HuH-7 (cell line): Measurements from ENCODE around the gene CDC20.
"Not testable (repeated sequence)": the region's sequence is repeated elsewhere in the genome, so short reads cannot be mapped to it uniquely, and the experiment has no call there.

Source experiments
- DNase-seq: peaks from one replicate; pipeline ENCODE4 v3.0.0; 2011; ENCODE audit warnings: low spot score

Gene CDC20

GRCh38 chr1:43383449-43383848 lies 24.7 kb downstream of the CDC20 start:
- no peak for DNase-seq

DNA sequence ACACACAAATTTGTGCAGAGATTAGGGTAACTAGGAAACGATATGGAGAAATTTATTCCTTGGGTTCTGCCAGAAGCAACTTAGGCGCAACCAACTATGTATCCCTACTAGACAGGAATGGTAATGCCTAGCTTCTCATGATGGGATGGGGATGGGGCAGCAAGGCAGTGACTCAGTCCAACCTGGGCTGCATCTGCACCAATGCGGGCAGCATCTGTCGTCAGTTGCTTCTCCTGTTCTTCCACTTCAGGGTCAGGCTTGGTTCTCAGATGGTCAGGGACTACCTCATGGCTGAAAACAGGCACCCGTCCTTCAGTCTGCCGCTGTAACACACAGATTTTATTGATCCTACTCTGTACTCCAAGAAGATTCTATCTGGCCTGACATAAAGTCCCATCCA lies 27.9 kb downstream of the CDC20 start:
- no peak for DNase-seq

DNA sequence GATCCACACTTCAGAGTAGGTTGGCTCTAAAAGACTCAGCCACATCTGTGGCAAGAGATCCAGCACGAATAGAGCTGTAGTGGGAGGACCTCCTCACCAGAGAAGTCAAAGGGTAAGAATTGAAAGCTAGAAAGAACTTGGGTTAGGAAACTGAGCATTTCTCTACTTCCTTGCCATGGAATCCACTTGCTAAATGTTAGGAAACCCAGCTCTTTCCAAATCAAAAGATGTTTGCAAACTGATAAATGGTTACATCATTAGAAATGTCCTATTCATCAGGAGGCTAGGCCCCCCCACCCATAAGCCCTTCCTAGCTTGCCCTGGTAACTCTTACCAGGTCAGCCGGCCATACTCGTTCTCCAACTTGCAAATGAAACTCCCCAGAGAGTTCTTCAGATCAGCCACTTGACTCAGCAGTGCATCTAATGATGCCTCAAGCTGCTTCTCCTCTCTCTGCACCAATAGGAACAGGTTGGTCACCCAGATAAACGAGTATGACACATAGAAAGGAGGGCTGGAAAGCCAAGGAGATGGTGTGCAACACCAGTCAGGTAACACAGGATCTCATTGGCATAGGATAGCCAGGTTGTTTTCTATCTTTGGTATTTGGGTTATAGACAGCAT lies 29.3 kb downstream of the CDC20 start:
- no peak for DNase-seq

- DNase-seq = no peak
Observed at GRCh38 chr1:43388613-43389012, 29.8 kb downstream of the CDC20 start.

GRCh38 chr1:43389326-43390313 lies 30.8 kb downstream of the CDC20 start, which contains the start of the genes MED8 and SZT2:
Gene MED8 (minus strand): TSS chr1:43389800. CDS start chr1:43389764, 36 bp downstream.
Gene SZT2 (plus strand): TSS chr1:43389899. CDS start chr1:43389969, 70 bp downstream.
- peak; percentile 96 for DNase-seq

DNA sequence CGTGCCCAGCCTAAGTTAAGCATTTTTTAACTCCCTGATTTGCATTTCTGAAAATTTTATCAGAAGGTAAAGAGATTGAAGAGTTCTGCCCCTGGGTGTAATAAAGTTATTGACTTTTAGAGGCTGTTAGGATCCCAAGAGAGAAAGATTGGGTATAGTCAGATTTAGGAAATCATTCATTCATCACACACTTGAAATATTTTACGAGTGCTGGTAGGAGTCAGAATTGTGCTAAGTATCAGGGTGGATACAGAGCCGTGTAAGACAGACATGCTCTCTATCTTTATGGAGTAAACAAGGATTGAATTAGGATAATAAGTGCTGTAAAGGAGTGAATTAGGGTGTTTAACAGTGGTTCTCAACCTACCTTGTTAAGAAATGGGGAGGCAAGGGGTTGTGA lies 33.9 kb downstream of the CDC20 start:
- DNase-seq = no peak

DNA sequence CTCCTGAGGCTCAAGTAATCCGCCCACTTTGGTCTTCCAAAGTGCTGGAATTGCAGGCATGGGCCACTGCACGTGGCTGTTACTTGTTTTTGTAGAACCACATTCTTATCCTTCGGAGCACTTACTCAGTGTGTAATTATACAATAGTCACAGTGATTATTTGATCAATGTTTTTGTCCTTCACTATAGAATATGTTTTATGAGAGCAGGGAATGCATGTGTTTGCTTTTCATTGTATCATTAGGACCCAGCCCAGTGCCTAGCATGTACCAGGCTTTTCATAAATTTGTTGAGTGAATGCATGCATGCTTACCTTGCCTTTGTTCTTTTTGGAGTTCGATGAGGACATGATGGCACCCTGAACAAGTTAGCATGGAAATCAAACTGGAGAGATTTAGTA lies 36.7 kb downstream of the CDC20 start:
- no peak for DNase-seq

GRCh38 chr1:43396059-43396458 lies 37.3 kb downstream of the CDC20 start:
- DNase-seq = no peak

- DNase-seq = no peak
Observed at GRCh38 chr1:43398227-43398626, 39.4 kb downstream of the CDC20 start.

GRCh38 chr1:43400441-43400840 lies 41.7 kb downstream of the CDC20 start:
- not testable (repeated sequence) for DNase-seq

DNA sequence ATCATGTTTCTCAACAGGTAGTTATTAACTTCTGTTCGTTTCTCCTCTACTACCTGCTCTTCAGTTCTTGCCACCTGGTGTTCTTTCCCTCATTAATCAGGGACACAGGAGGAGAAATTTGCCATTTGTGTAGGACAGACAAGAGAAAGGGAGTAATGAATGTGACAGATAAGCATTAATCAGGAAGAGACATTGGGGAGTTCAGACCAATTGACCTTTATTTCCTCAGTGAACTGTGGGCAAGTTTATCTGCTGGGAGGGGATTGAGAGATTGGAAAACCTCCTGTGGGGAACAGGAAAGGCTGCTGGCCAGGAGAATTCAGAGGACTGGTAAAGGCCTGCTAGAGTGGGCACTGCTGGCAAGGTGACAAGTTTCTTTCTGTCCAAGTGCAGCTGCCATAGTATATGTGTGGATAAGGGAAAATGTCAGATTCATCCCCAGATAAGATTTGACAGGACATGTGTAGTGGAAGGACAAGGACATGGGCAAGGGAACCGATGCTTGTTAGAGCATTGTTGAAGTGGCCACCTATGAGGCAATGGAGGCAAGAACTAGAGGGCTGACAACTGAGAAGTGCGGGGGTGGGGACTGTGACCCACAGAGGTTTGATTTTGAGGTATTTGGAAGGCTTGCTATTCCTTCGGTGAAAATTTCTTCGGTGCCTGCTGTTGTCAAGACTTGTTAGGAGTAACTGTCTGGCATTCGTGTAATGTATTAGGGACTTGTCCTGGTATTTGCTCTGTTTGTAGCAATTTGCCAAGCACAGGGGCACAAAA lies 43.5 kb downstream of the CDC20 start:
- no peak for DNase-seq

DNA sequence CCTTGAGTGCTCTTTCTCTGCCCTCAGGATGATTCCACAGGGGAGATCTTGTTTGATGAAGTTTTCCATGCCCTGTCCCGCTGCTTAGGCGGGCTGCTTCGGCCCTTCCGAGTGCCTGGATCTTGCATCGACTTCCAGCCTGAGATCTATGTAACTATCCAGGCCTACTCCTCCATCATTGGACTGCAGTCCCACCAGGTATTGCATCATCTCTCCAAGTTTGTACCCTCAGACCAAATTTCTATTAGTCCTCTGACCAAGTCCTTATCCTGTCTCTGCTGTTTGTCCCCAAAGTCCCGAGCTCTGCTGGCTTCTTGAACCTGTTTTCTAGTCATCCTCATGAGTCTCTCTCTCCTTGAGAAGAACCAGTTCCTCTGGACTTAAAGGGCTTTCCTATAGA lies 45.6 kb downstream of the CDC20 start:
- no peak for DNase-seq

- no peak for DNase-seq
Observed at GRCh38 chr1:43405219-43405875, 46.6 kb downstream of the CDC20 start.

GRCh38 chr1:43405876-43406234 lies 47.1 kb downstream of the CDC20 start:
- DNase-seq = no peak

GRCh38 chr1:43410571-43410970 lies 51.8 kb downstream of the CDC20 start:
- DNase-seq = no peak
